OCI-LY1 (cell line): ENCODE results near the gene RAD51AP1.
A peak's percentile ranks its signal among the peaks of the same experiment; 100 is the strongest.

ENCODE experiments used
- H2AFZ ChIP-seq: fragments of 200-600 bp; sonication (generic), shearing (Covaris generic); 2 replicates; pipeline ENCODE4 v1.6.0; 2014; ENCODE audit warnings: antibody characterized with exemption, mild to moderate bottlenecking, low read length
- H3F3A ChIP-seq: fragments of 200-600 bp; sonication (generic), shearing (Covaris generic); 2 replicates; pipeline ENCODE4 v1.6.0; 2014; ENCODE audit warnings: mild to moderate bottlenecking, antibody characterized with exemption, low read length, moderate library complexity; ENCODE audit not compliant: insufficient read depth
- H3K27ac ChIP-seq: fragments of 200-600 bp; sonication (generic); 2 replicates; pipeline ENCODE4 v1.5.1; 2014; ENCODE audit warnings: low read length, mixed run types, mild to moderate bottlenecking, low read depth; ENCODE audit not compliant: poor library complexity, severe bottlenecking
- H3K27me3 ChIP-seq: fragments of 200-600 bp; sonication (generic); 2 replicates; pipeline ENCODE4 v1.6.0; 2014; ENCODE audit warnings: antibody characterized with exemption, mild to moderate bottlenecking, low read length, moderate library complexity; ENCODE audit not compliant: insufficient read depth
- H3K36me3 ChIP-seq: fragments of 200-600 bp; sonication (generic); 2 replicates; pipeline ENCODE4 v1.6.1; 2014; ENCODE audit warnings: mild to moderate bottlenecking, antibody characterized with exemption, low read length, moderate library complexity, mixed read lengths; ENCODE audit not compliant: insufficient read depth
- H3K4me1 ChIP-seq: fragments of 200-600 bp; sonication (generic); 2 replicates; pipeline ENCODE4 v1.5.1; 2014; ENCODE audit warnings: mild to moderate bottlenecking, low read length, moderate library complexity; ENCODE audit not compliant: insufficient read depth, severe bottlenecking
- H3K4me2 ChIP-seq: fragments of 200-600 bp; sonication (generic), shearing (Covaris generic); 2 replicates; pipeline ENCODE4 v1.6.1; 2014; ENCODE audit warnings: low read length
- H3K4me3 ChIP-seq: fragments of 200-600 bp; sonication (generic); 2 replicates; pipeline ENCODE4 v1.5.1; 2014; ENCODE audit warnings: low read length, low read depth, mild to moderate bottlenecking, mixed read lengths; ENCODE audit not compliant: poor library complexity, severe bottlenecking
- H3K79me2 ChIP-seq: fragments of 200-600 bp; shearing (Covaris generic); 2 replicates; pipeline ENCODE4 v1.6.1; 2016; ENCODE audit warnings: mixed run types, low read length, mixed read lengths; ENCODE audit not compliant: insufficient read depth
- H3K9ac ChIP-seq: fragments of 200-600 bp; sonication (generic), shearing (Covaris generic); 2 replicates; pipeline ENCODE4 v1.6.1; 2014; ENCODE audit warnings: mild to moderate bottlenecking, low read length, mixed read lengths
- H3K9me2 ChIP-seq: fragments of 200-600 bp; sonication (generic), shearing (Covaris generic); 2 replicates; pipeline ENCODE4 v1.6.1; 2014; ENCODE audit warnings: low read depth, mild to moderate bottlenecking, low read length, mixed read lengths
- H3K9me3 ChIP-seq: fragments of 200-600 bp; shearing (Covaris generic); 2 replicates; pipeline ENCODE4 v1.6.1; 2014; ENCODE audit warnings: low read length, mixed read lengths
- H4K20me1 ChIP-seq: fragments of 200-600 bp; sonication (generic), shearing (Covaris generic); 2 replicates; pipeline ENCODE4 v1.6.0; 2016; ENCODE audit warnings: mild to moderate bottlenecking, low read length; ENCODE audit not compliant: insufficient read depth
- CTCF ChIP-seq: fragments of 200-600 bp; sonication (generic), shearing (Covaris generic); IDR thresholded peaks from 2 replicates; pipeline ENCODE4 v1.5.1; 2017; ENCODE audit warnings: mild to moderate bottlenecking, antibody characterized with exemption, low read length, moderate library complexity, mixed read lengths
- EZH2 ChIP-seq: fragments of 200-600 bp; sonication (generic), shearing (Covaris generic); IDR thresholded peaks from 2 replicates; pipeline ENCODE4 v1.8.0; 2017; ENCODE audit warnings: borderline replicate concordance, mixed run types, mild to moderate bottlenecking, antibody characterized with exemption, low read length, moderate library complexity, mixed read lengths

Gene RAD51AP1

DNA sequence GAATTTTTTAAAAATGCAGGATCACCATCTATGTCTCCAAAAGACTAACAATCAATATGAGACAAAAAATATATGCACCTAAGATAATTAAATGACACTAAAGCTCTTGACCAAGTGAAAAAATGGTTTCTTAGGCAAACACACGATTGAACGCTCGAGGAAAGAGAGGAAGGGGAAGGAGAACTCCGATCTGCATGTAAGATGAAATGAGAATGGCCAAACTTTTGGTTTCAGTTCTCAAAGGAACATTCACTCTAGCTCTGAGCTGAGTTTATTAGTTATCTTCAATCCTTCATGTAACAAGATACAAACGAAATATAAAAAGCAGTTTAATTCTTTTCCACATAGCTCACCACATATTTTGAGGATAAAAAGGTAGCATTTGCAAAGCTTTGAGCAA is 26.1 kb downstream of the RAD51AP1 start:
- Histone ChIP-seq H3K4me1 (peaks cover 18% of the 10 kb centered on the region), H2AFZ (no peak overlapping the region), H3K9me2 (no peaks in the 10 kb centered on the region), H3K27ac (no peak overlapping the region), H3K9ac (no peak overlapping the region), H3K27me3 (no peaks in the 10 kb centered on the region), H3K9me3 (no peaks in the 10 kb centered on the region), H3K4me3 (no peak overlapping the region), H3K4me2 (no peak overlapping the region), H3F3A (no peaks in the 10 kb centered on the region), H4K20me1 (no peaks in the 10 kb centered on the region), H3K36me3 (peaks cover 16% of the 10 kb centered on the region; the same call in 1 of the 2 replicates), H3K79me2 (no peaks in the 10 kb centered on the region)
- TF ChIP-seq CTCF: no peak
- no peak for TF ChIP-seq EZH2

GRCh38 chr12:4566474-4566873 is 27.8 kb downstream of the RAD51AP1 start:
- Histone ChIP-seq H3K4me2 (0 out of 2 replicates have a peak overlapping the region, but pooled peaks have one; percentile 15), H3F3A (no peaks in the 10 kb centered on the region), H3K79me2 (no peaks in the 10 kb centered on the region), H3K9me2 (no peaks in the 10 kb centered on the region), H2AFZ (no peak overlapping the region), H3K9me3 (no peaks in the 10 kb centered on the region), H3K4me1 (peaks cover 18% of the 10 kb centered on the region), H3K4me3 (no peak overlapping the region), H3K27ac (peak overlapping the region; percentile 20), H3K27me3 (no peaks in the 10 kb centered on the region), H3K9ac (no peak overlapping the region), H4K20me1 (no peaks in the 10 kb centered on the region), H3K36me3 (peaks cover 4% of the 10 kb centered on the region; the same call in 1 of the 2 replicates)
- TF ChIP-seq CTCF (no peak), EZH2 (no peak)

GRCh38 chr12:4567073-4567881 is 28.6 kb downstream of the RAD51AP1 start:
- Histone ChIP-seq H3K36me3 (peaks cover 4% of the 10 kb centered on the region; the same call in 1 of the 2 replicates), H4K20me1 (no peaks in the 10 kb centered on the region), H3K27me3 (no peaks in the 10 kb centered on the region), H3K4me2 (0 out of 2 replicates have a peak overlapping the region, but pooled peaks have one; percentile 5), H3K4me1 (peaks cover 18% of the 10 kb centered on the region), H2AFZ (no peak overlapping the region), H3F3A (no peaks in the 10 kb centered on the region), H3K27ac (peak overlapping the region; percentile 30), H3K9ac (no peak overlapping the region), H3K9me2 (no peaks in the 10 kb centered on the region), H3K4me3 (no peak overlapping the region), H3K79me2 (no peaks in the 10 kb centered on the region), H3K9me3 (no peaks in the 10 kb centered on the region)
- TF ChIP-seq CTCF: no peak
- no peak for TF ChIP-seq EZH2
